ENCODE measurements around the gene MED12. TPM values are rescaled to one million over a fixed set of nuclear protein-coding genes. Genes with fewer than 3 reads are reported as not detected.
A peak's percentile ranks its signal among the peaks of the same experiment; 100 is the strongest.

The MED12 gene
- total RNA-seq, 1 experiment from 2014 or later, result 13.5 TPM

- peak; percentile 86 for DNase-seq (ENCODE audit: low read depth, low spot score)
- in situ Hi-C loops (cut with HindIII; ENCODE audit: low pct_unique_long_range_greater_than_20kb, low sequenced_read_pairs), result no loop called here
Observed at GRCh38 chrX:71103110-71103983, 15.0 kb upstream of the MED12 start.

GRCh38 chrX:71105628-71106027 is 12.8 kb upstream of the MED12 start:
- no peak for DNase-seq (ENCODE audit: low read depth, low spot score)
- in situ Hi-C loops (cut with HindIII; ENCODE audit: low pct_unique_long_range_greater_than_20kb, low sequenced_read_pairs), result no loop called here

- in situ Hi-C loops (cut with HindIII; ENCODE audit: low pct_unique_long_range_greater_than_20kb, low sequenced_read_pairs), result no loop called here
- no peak for DNase-seq (ENCODE audit: low read depth, low spot score)
Observed at GRCh38 chrX:71106427-71106826, 12.0 kb upstream of the MED12 start, which contains the start of gene CXorf65. Gene CXorf65 (minus strand): TSS chrX:71106740. CDS start chrX:71106556, 184 bp downstream.

- DNase-seq (ENCODE audit: low read depth, low spot score), result no peak
- in situ Hi-C loops (cut with HindIII; ENCODE audit: low pct_unique_long_range_greater_than_20kb, low sequenced_read_pairs), result no loop called here
Observed at GRCh38 chrX:71107245-71107644, 11.2 kb upstream of the MED12 start.

- in situ Hi-C loops (cut with HindIII; ENCODE audit: low pct_unique_long_range_greater_than_20kb, low sequenced_read_pairs), result no loop called here
- no peak for DNase-seq (ENCODE audit: low read depth, low spot score)
Observed at GRCh38 chrX:71107762-71108360, 10.5 kb upstream of the MED12 start.

- no peak for DNase-seq (ENCODE audit: low read depth, low spot score)
- in situ Hi-C loops (cut with HindIII; ENCODE audit: low pct_unique_long_range_greater_than_20kb, low sequenced_read_pairs), result no loop called here
Observed at GRCh38 chrX:71109051-71109450, 9.3 kb upstream of the MED12 start.

GRCh38 chrX:71111141-71111843 is 7.1 kb upstream of the MED12 start, which contains the start of gene IL2RG:
Gene IL2RG (minus strand): TSS chrX:71111577. CDS start chrX:71111539, 38 bp downstream.
- DNase-seq (ENCODE audit: low read depth, low spot score), result no peak
- in situ Hi-C loops (cut with HindIII; ENCODE audit: low pct_unique_long_range_greater_than_20kb, low sequenced_read_pairs), result no loop called here

- DNase-seq (ENCODE audit: low read depth, low spot score), result no peak
- in situ Hi-C loops (cut with HindIII; ENCODE audit: low pct_unique_long_range_greater_than_20kb, low sequenced_read_pairs), result no loop called here
Observed at GRCh38 chrX:71111921-71112431, 6.4 kb upstream of the MED12 start.

GRCh38 chrX:71117358-71117757 is 1.0 kb upstream of the MED12 start:
- DNase-seq (ENCODE audit: low read depth, low spot score), result no peak
- in situ Hi-C loops (cut with HindIII; ENCODE audit: low pct_unique_long_range_greater_than_20kb, low sequenced_read_pairs), result no loop called here

- DNase-seq (ENCODE audit: low read depth, low spot score), result no peak
- in situ Hi-C loops (cut with HindIII; ENCODE audit: low pct_unique_long_range_greater_than_20kb, low sequenced_read_pairs), result no loop called here
Observed at GRCh38 chrX:71118985-71119535, 664 bp downstream of the MED12 start.

- in situ Hi-C loops (cut with HindIII; ENCODE audit: low pct_unique_long_range_greater_than_20kb, low sequenced_read_pairs), result no loop called here
- DNase-seq (ENCODE audit: low read depth, low spot score), result no peak
Observed at GRCh38 chrX:71128166-71128833, 9.9 kb downstream of the MED12 start.

- in situ Hi-C loops (cut with HindIII; ENCODE audit: low pct_unique_long_range_greater_than_20kb, low sequenced_read_pairs), result no loop called here
- peak; percentile 72 for DNase-seq (ENCODE audit: low read depth, low spot score)
Observed at GRCh38 chrX:71128915-71129765, 10.7 kb downstream of the MED12 start.

- in situ Hi-C loops (cut with HindIII; ENCODE audit: low pct_unique_long_range_greater_than_20kb, low sequenced_read_pairs), result no loop called here
Observed at GRCh38 chrX:71131510-71131909, 13.1 kb downstream of the MED12 start.

GRCh38 chrX:71140440-71140839 is 22.0 kb downstream of the MED12 start:
- DNase-seq (ENCODE audit: low read depth, low spot score), result no peak
- in situ Hi-C loops (cut with HindIII; ENCODE audit: low pct_unique_long_range_greater_than_20kb, low sequenced_read_pairs), result no loop called here

More at GRCh38 chrX:71131510-71131909, 13.1 kb downstream of the MED12 start:
- DNase-seq (ENCODE audit: low read depth, low spot score), result no peak

GRCh38 chrX:71143508-71143907 is 25.1 kb downstream of the MED12 start:
- no peak for DNase-seq (ENCODE audit: low read depth, low spot score)

GRCh38 chrX:71144651-71145050 is 26.3 kb downstream of the MED12 start, which contains the start of gene NLGN3:
Gene NLGN3 (plus strand): TSS chrX:71144841. CDS start chrX:71147750, 2,909 bp downstream.
- DNase-seq (ENCODE audit: low read depth, low spot score), result no peak
- in situ Hi-C loops (cut with HindIII; ENCODE audit: low pct_unique_long_range_greater_than_20kb, low sequenced_read_pairs), result no loop called here

More at GRCh38 chrX:71143508-71143907, 25.1 kb downstream of the MED12 start:
- in situ Hi-C loops (cut with HindIII; ENCODE audit: low pct_unique_long_range_greater_than_20kb, low sequenced_read_pairs), result no loop called here

Data from SK-MEL-5 (cell line).